ENCODE data around the gene EMSY. TPM values are rescaled to one million over a fixed set of nuclear protein-coding genes. Genes with fewer than 3 reads are reported as not detected.

Gene EMSY
- total and polyA plus RNA-seq, 9 of the 15 experiments (the other 6 are each of a cell fraction or from before 2014, with no cell fraction given): 12.7 to 25.4 (median 17.9) TPM

DNA sequence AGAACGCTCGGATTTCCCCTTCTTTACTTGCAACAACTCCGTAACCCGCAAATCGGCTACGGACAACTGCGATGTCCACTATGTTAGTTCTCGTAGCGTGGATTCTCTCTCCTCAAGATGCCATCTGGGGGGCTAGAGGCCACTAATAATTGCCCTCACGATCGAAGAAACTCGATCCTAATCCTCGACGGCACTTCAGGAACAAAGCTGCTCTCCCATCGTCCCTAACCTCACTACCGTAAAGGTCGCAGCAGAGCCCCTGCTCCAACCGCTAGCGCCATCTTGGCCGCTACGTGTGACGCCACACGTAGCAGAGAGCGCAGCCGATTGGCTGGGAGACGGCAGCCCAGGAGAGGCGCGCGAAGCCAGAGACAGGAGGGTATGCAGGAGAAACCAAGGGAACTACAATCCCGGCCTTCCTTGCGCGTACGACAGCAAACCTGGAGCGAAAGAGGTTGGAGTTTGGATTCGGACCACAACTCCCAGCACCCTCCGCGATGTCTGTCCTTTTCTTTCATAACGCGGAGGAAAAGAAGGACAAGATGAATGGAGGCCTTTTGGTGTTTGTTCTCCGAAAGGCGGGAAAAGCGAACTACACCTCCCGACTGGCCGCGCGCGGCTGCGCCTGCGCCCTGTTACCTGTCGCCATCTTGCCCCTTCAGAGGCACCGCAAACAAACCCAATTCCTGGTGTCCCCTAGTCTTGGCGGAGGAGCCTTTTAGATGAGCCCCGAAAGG lies at the start of gene EMSY (continued):
- TF ChIP-seq DIDO1 (tag; IDR thresholded peaks at IDR 0.05; ENCODE audit: low read depth) (0 out of 2 replicates have a peak, but pooled peaks have one; percentile 53), ESRRA (IDR thresholded peaks at IDR 0.05; ENCODE audit: borderline replicate concordance, low read depth) (peak; percentile 93), MBD2 (IDR thresholded peaks at IDR 0.05; ENCODE audit: borderline replicate concordance, low read depth) (peak; percentile 81), CCNT2 (IDR thresholded peaks at IDR 0.05; ENCODE audit: borderline replicate concordance, extremely low read depth, insufficient read length, low read depth, low read length) (peak; percentile 43), ELF1 (tag; IDR thresholded peaks at IDR 0.05) (no peak), TRIM28 (IDR thresholded peaks at IDR 0.05) (0 out of 2 replicates have a peak, but pooled peaks have one; percentile 47), DMBX1 (CRISPR knock-in tag; IDR thresholded peaks at IDR 0.05; ENCODE audit: borderline replicate concordance) (no peak), FOXP4 (CRISPR knock-in tag; IDR thresholded peaks at IDR 0.05; ENCODE audit: borderline replicate concordance) (no peak; the same call in 1 of the 2 replicates), DPF2 (IDR thresholded peaks at IDR 0.05) (0 out of 2 replicates have a peak, but pooled peaks have one; percentile 48), AFF4 (CRISPR knock-in tag; IDR thresholded peaks at IDR 0.05) (no peak; the same call in 1 of the 2 replicates)
- TF ChIP-seq, protein P1, sequence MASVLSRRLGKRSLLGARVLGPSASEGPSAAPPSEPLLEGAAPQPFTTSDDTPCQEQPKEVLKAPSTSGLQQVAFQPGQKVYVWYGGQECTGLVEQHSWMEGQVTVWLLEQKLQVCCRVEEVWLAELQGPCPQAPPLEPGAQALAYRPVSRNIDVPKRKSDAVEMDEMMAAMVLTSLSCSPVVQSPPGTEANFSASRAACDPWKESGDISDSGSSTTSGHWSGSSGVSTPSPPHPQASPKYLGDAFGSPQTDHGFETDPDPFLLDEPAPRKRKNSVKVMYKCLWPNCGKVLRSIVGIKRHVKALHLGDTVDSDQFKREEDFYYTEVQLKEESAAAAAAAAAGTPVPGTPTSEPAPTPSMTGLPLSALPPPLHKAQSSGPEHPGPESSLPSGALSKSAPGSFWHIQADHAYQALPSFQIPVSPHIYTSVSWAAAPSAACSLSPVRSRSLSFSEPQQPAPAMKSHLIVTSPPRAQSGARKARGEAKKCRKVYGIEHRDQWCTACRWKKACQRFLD (CRISPR knock-in tag; IDR thresholded peaks at IDR 0.05): peak; percentile 10; the same call in 1 of the 2 replicates
- TF ChIP-seq, protein P2, sequence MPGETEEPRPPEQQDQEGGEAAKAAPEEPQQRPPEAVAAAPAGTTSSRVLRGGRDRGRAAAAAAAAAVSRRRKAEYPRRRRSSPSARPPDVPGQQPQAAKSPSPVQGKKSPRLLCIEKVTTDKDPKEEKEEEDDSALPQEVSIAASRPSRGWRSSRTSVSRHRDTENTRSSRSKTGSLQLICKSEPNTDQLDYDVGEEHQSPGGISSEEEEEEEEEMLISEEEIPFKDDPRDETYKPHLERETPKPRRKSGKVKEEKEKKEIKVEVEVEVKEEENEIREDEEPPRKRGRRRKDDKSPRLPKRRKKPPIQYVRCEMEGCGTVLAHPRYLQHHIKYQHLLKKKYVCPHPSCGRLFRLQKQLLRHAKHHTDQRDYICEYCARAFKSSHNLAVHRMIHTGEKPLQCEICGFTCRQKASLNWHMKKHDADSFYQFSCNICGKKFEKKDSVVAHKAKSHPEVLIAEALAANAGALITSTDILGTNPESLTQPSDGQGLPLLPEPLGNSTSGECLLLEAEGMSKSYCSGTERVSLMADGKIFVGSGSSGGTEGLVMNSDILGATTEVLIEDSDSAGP (CRISPR knock-in tag; IDR thresholded peaks at IDR 0.05): no peak

Measured in K562 (cell line).